Measurements from ENCODE around the gene CELA1. TPM values are rescaled to one million over a fixed set of nuclear protein-coding genes. Genes with fewer than 3 reads are reported as not detected.

CELA1 gene
- total RNA-seq, 1 donor from 2014 or later, result not detected

GRCh38 chr12:51377099-51377984 is 30.9 kb upstream of the CELA1 start:
- intact Hi-C loops (cut with DNase I), result no loop called here
- DNase-seq (ENCODE audit: low spot score), result no peak

- intact Hi-C loops (cut with DNase I), result no loop called here
- no peak for DNase-seq (ENCODE audit: low spot score)
These were observed 28.4 kb upstream of the CELA1 start for GRCh38 chr12:51374856-51375255.

- intact Hi-C loops (cut with DNase I), result no loop called here
- DNase-seq (ENCODE audit: low spot score), result no peak
These were observed 27.9 kb upstream of the CELA1 start for GRCh38 chr12:51374361-51374760.

GRCh38 chr12:51373187-51373586 is 26.7 kb upstream of the CELA1 start:
- intact Hi-C loops (cut with DNase I), result no loop called here
- no peak for DNase-seq (ENCODE audit: low spot score)

- intact Hi-C loops (cut with DNase I), result no loop called here
- DNase-seq (ENCODE audit: low spot score), result no peak
These were observed 25.5 kb upstream of the CELA1 start for GRCh38 chr12:51372021-51372420.

GRCh38 chr12:51371295-51371953 is 24.9 kb upstream of the CELA1 start:
- intact Hi-C loops (cut with DNase I), result no loop called here

GRCh38 chr12:51370667-51371066 is 24.2 kb upstream of the CELA1 start:
- DNase-seq (ENCODE audit: low spot score), result no peak
- intact Hi-C loops (cut with DNase I), result no loop called here

More at GRCh38 chr12:51371295-51371953, 24.9 kb upstream of the CELA1 start:
- no peak for DNase-seq (ENCODE audit: low spot score)

- intact Hi-C loops (cut with DNase I), result no loop called here
These were observed 23.1 kb upstream of the CELA1 start for GRCh38 chr12:51369581-51369980.

GRCh38 chr12:51368640-51369517 is 22.4 kb upstream of the CELA1 start:
- intact Hi-C loops (cut with DNase I), result no loop called here
- peak; percentile 80 for DNase-seq (ENCODE audit: low spot score)

More at GRCh38 chr12:51369581-51369980, 23.1 kb upstream of the CELA1 start:
- no peak for DNase-seq (ENCODE audit: low spot score)

GRCh38 chr12:51365276-51365675 is 18.8 kb upstream of the CELA1 start:
- intact Hi-C loops (cut with DNase I), result no loop called here
- DNase-seq (ENCODE audit: low spot score), result no peak

GRCh38 chr12:51364001-51364400 is 17.5 kb upstream of the CELA1 start:
- intact Hi-C loops (cut with DNase I), result no loop called here
- DNase-seq (ENCODE audit: low spot score), result no peak

GRCh38 chr12:51362747-51363342 is 16.4 kb upstream of the CELA1 start:
- intact Hi-C loops (cut with DNase I), result no loop called here
- DNase-seq (ENCODE audit: low spot score), result no peak

GRCh38 chr12:51362307-51362706 is 15.8 kb upstream of the CELA1 start:
- intact Hi-C loops (cut with DNase I), result no loop called here

GRCh38 chr12:51361161-51362016 is 14.9 kb upstream of the CELA1 start:
- intact Hi-C loops (cut with DNase I), result no loop called here
- no peak for DNase-seq (ENCODE audit: low spot score)

More at GRCh38 chr12:51362307-51362706, 15.8 kb upstream of the CELA1 start:
- no peak for DNase-seq (ENCODE audit: low spot score)

GRCh38 chr12:51360315-51360714 is 13.8 kb upstream of the CELA1 start:
- intact Hi-C loops (cut with DNase I), result no loop called here
- DNase-seq (ENCODE audit: low spot score), result no peak

GRCh38 chr12:51359851-51360250 is 13.4 kb upstream of the CELA1 start:
- intact Hi-C loops (cut with DNase I), result no loop called here
- no peak for DNase-seq (ENCODE audit: low spot score)

- intact Hi-C loops (cut with DNase I), result no loop called here
- no peak for DNase-seq (ENCODE audit: low spot score)
These were observed 12.0 kb upstream of the CELA1 start for GRCh38 chr12:51358496-51358895.

GRCh38 chr12:51357374-51358047 is 11.0 kb upstream of the CELA1 start:
- intact Hi-C loops (cut with DNase I), result no loop called here

More at GRCh38 chr12:51357374-51358047, 11.0 kb upstream of the CELA1 start:
- no peak for DNase-seq (ENCODE audit: low spot score)
